Measurements from ENCODE around the gene PDSS1.

DNA sequence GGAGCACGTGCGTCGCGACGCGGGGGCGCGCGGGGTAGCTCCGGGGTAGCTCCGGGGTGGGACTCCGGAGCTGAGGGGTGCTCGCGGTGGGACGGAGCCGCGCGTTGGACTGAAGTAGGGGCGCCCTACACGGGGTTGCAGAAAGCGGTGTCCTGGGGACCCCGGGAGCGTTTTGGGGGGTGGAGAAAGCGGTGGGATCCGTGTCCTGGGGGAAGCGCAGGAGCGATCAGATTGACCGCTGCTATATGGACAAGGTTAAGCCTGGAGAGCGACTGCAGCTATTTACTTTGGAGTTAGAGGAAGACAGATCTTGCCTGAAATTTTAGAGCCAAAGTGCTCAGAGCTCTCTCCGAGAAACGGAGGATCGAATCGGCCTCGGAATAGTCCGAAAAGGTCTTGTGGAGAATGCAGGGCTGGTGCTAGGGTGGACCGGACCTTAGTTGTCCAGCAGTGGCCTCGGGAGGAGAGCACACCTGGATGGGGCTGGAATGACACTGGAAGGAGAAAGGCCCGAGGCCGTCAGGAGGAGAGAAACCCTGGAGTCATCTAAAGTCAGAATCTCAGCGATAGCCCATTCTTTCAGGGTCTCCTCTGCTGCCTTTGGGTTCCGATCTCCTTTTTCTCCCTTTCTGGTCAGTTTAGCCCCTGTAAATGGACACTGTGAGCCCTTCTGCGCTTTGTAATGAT is 564 bp downstream of the PDSS1 start:
- TF ChIP-seq CTCF (IDR thresholded peaks at IDR 0.05) (no peak), EP300 (IDR thresholded peaks at IDR 0.05) (no peak)

Data from tibial nerve (tissue), 4 donors.